ENCODE data around the gene MYO1E.

MYO1E gene

GRCh38 chr15:59419170-59419569 lies 46.5 kb upstream of the MYO1E start:
- Histone ChIP-seq H3K4me2 (ENCODE audit: low read depth, low read length, poor library complexity, severe bottlenecking) (no peak overlapping the region), H3K36me3 (ENCODE audit: low read length) (no peaks in the 10 kb centered on the region), H4K20me1 (ENCODE audit: low read depth, low read length) (no peaks in the 10 kb centered on the region), H3F3A (ENCODE audit: insufficient read depth) (peaks cover 9% of the 10 kb centered on the region), H3K27me3 (ENCODE audit: low read length) (no peaks in the 10 kb centered on the region), H3K79me2 (ENCODE audit: insufficient read depth, low read length) (no peaks in the 10 kb centered on the region), H3K9me2 (replicated peaks; ENCODE audit: insufficient read depth, low read length) (no peaks in the 10 kb centered on the region), H2AFZ (ENCODE audit: low read depth, low read length, severe bottlenecking) (no peak overlapping the region), H3K27ac (ENCODE audit: low read depth, low read length) (no peak overlapping the region), H3K9me3 (ENCODE audit: insufficient read depth, low read length) (no peaks in the 10 kb centered on the region), H3K9ac (ENCODE audit: low read length) (no peak overlapping the region), H3K4me3 (ENCODE audit: insufficient read depth, low read length, poor library complexity, severe bottlenecking) (no peak overlapping the region)
- TF ChIP-seq EZH2phosphoT487 (conservative IDR thresholded peaks at IDR 0.05; ENCODE audit: low read length) (no peak), CTCF (IDR thresholded peaks at IDR 0.05; ENCODE audit: insufficient read depth, low read length, poor library complexity, severe bottlenecking) (no peak)

- H3K79me2 ChIP-seq (ENCODE audit: insufficient read depth, low read length) = no peaks in the 10 kb centered on the region
- H2AFZ ChIP-seq (ENCODE audit: low read depth, low read length, severe bottlenecking) = no peak overlapping the region
- peaks cover 30% of the 10 kb centered on the region for H3F3A ChIP-seq (ENCODE audit: insufficient read depth)
- H3K9me2 ChIP-seq (replicated peaks; ENCODE audit: insufficient read depth, low read length) = no peaks in the 10 kb centered on the region
- no peak overlapping the region for H3K9ac ChIP-seq (ENCODE audit: low read length)
- H3K27ac ChIP-seq (ENCODE audit: low read depth, low read length) = no peak overlapping the region
- TF ChIP-seq CTCF (IDR thresholded peaks at IDR 0.05; ENCODE audit: insufficient read depth, low read length, poor library complexity, severe bottlenecking) = no peak
- TF ChIP-seq EZH2phosphoT487 (conservative IDR thresholded peaks at IDR 0.05; ENCODE audit: low read length) = no peak
- no peak overlapping the region for H3K4me3 ChIP-seq (ENCODE audit: insufficient read depth, low read length, poor library complexity, severe bottlenecking)
- no peak overlapping the region for H3K4me2 ChIP-seq (ENCODE audit: low read depth, low read length, poor library complexity, severe bottlenecking)
- no peaks in the 10 kb centered on the region for H3K36me3 ChIP-seq (ENCODE audit: low read length)
- no peaks in the 10 kb centered on the region for H3K27me3 ChIP-seq (ENCODE audit: low read length)
- H4K20me1 ChIP-seq (ENCODE audit: low read depth, low read length) = no peaks in the 10 kb centered on the region
- no peaks in the 10 kb centered on the region for H3K9me3 ChIP-seq (ENCODE audit: insufficient read depth, low read length)
Measured at GRCh38 chr15:59416816-59417215, 44.1 kb upstream of the MYO1E start.

- peak overlapping the region; percentile 49 for H3K4me2 ChIP-seq (ENCODE audit: low read depth, low read length, poor library complexity, severe bottlenecking)
- H3K27ac ChIP-seq (ENCODE audit: low read depth, low read length) = peak overlapping the region; percentile 100
- no peak overlapping the region for H2AFZ ChIP-seq (ENCODE audit: low read depth, low read length, severe bottlenecking)
Measured at GRCh38 chr15:59413577-59413976, 40.9 kb upstream of the MYO1E start.

More at GRCh38 chr15:59413577-59413976, 40.9 kb upstream of the MYO1E start:
- Histone ChIP-seq H3K9me2 (replicated peaks; ENCODE audit: insufficient read depth, low read length) (no peaks in the 10 kb centered on the region), H3K36me3 (ENCODE audit: low read length) (no peaks in the 10 kb centered on the region), H3K4me3 (ENCODE audit: insufficient read depth, low read length, poor library complexity, severe bottlenecking) (peak overlapping the region; percentile 11), H3K9me3 (ENCODE audit: insufficient read depth, low read length) (no peaks in the 10 kb centered on the region), H3F3A (ENCODE audit: insufficient read depth) (peaks cover 60% of the 10 kb centered on the region), H3K27me3 (ENCODE audit: low read length) (no peaks in the 10 kb centered on the region), H3K79me2 (ENCODE audit: insufficient read depth, low read length) (peaks cover 6% of the 10 kb centered on the region), H3K9ac (ENCODE audit: low read length) (peak overlapping the region; percentile 41), H4K20me1 (ENCODE audit: low read depth, low read length) (no peaks in the 10 kb centered on the region)
- TF ChIP-seq CTCF (IDR thresholded peaks at IDR 0.05; ENCODE audit: insufficient read depth, low read length, poor library complexity, severe bottlenecking) = no peak
- no peak for TF ChIP-seq EZH2phosphoT487 (conservative IDR thresholded peaks at IDR 0.05; ENCODE audit: low read length)
